Measurements from ENCODE around the gene EXTL1.
"Not testable (repeated sequence)": the region's sequence is repeated elsewhere in the genome, so short reads cannot be mapped to it uniquely, and the experiment has no call there.

Gene EXTL1

GRCh38 chr1:26021647-26022403, at the start of gene EXTL1:
EXTL1 (plus strand) TSS chr1:26021775; CDS start chr1:26022647, 872 bp downstream.
- peak; percentile 86 for DNase-seq

GRCh38 chr1:25971811-25972180, 49.8 kb upstream of the EXTL1 start:
- DNase-seq = no peak

GRCh38 chr1:25973610-25974321, 47.8 kb upstream of the EXTL1 start:
- no peak for DNase-seq

- no peak for DNase-seq
Observed at GRCh38 chr1:25977801-25978200, 43.8 kb upstream of the EXTL1 start.

GRCh38 chr1:25978403-25978802, 43.2 kb upstream of the EXTL1 start:
- no peak for DNase-seq

GRCh38 chr1:25979210-25979609, 42.4 kb upstream of the EXTL1 start:
- no peak for DNase-seq

GRCh38 chr1:25985171-25985570, 36.4 kb upstream of the EXTL1 start:
- no peak for DNase-seq

GRCh38 chr1:25985670-25986069, 35.9 kb upstream of the EXTL1 start:
- no peak for DNase-seq

GRCh38 chr1:25986773-25987172, 34.8 kb upstream of the EXTL1 start:
- not testable (repeated sequence) for DNase-seq

- no peak for DNase-seq
Observed at GRCh38 chr1:25987951-25988350, 33.6 kb upstream of the EXTL1 start.

- no peak for DNase-seq
Observed at GRCh38 chr1:25989440-25990234, 31.9 kb upstream of the EXTL1 start.

- no peak for DNase-seq
Observed at GRCh38 chr1:25990251-25990650, 31.3 kb upstream of the EXTL1 start.

GRCh38 chr1:25990702-25991395, 30.7 kb upstream of the EXTL1 start:
- DNase-seq = no peak

- DNase-seq = no peak
Observed at GRCh38 chr1:25991937-25992688, 29.5 kb upstream of the EXTL1 start.

- no peak for DNase-seq
Observed at GRCh38 chr1:25992689-25993171, 28.8 kb upstream of the EXTL1 start.

GRCh38 chr1:25993197-25993951, 28.2 kb upstream of the EXTL1 start:
- DNase-seq = no peak

GRCh38 chr1:25994402-25995150, 27.0 kb upstream of the EXTL1 start:
- DNase-seq = no peak

- no peak for DNase-seq
Observed at GRCh38 chr1:25996966-25997827, 24.4 kb upstream of the EXTL1 start.

Data from islet precursor cell (in vitro differentiated cells).